Prostate gland (tissue), 2 donors: ENCODE data around the gene NUBP2. TPM values are rescaled to one million over a fixed set of nuclear protein-coding genes. Genes with fewer than 3 reads are reported as not detected.

Experiments
- DNase-seq: peaks from one replicate; pipeline ENCODE4 v3.0.0-alpha.2; 2019; ENCODE audit warnings: low spot score
- H3K27ac ChIP-seq, 2 donors: fragments of 200-600 bp; sonication (generic); 2 replicates each; pipeline ENCODE4 v1.5.1; 2017 to 2019
- H3K27me3 ChIP-seq: fragments of 200-600 bp; sonication (generic); replicated peaks from 2 replicates; pipeline ENCODE4 v1.5.1; 2019; ENCODE audit not compliant: insufficient read depth
- H3K36me3 ChIP-seq, 2 donors: fragments of 200-600 bp; sonication (generic); 1 replicate in 1 of 2; 2 replicates in 1 of 2; pipeline versions ENCODE4 v1.5.1 to v1.8.1; 2017 to 2019
- H3K4me1 ChIP-seq: fragments of 200-600 bp; sonication (generic); replicated peaks from 2 replicates; pipeline ENCODE4 v1.5.1; 2019
- H3K4me3 ChIP-seq, 2 donors: fragments of 200-600 bp; sonication (generic); 2 replicates each; pipeline ENCODE4 v1.5.1; 2017 to 2019
- H3K9me3 ChIP-seq: fragments of 200-600 bp; sonication (generic); 2 replicates; pipeline ENCODE4 v1.5.1; 2017
- CTCF ChIP-seq, 4 experiments: fragments of 200-600 bp in 2 of 4; fragments of 450-650 bp in 2 of 4; sonication (generic) in 2 of 4; IDR thresholded peaks; 1 replicate in 3 of 4; 2 replicates in 1 of 4; pipeline ENCODE4 v1.5.1; 2016 to 2019; ENCODE audit warnings: antibody characterized with exemption in 4 of 4, mild to moderate bottlenecking in 2 of 4, moderate library complexity in 2 of 4
- POLR2A ChIP-seq: fragments of 450-650 bp; IDR thresholded peaks from one replicate; pipeline ENCODE4 v1.6.1; 2016; ENCODE audit warnings: antibody characterized with exemption, mild to moderate bottlenecking
- POLR2AphosphoS5 ChIP-seq: sonication (generic); formaldehyde crosslinking; IDR thresholded peaks from one replicate; pipeline ENCODE4 v1.6.1; 2017; ENCODE audit warnings: antibody characterized with exemption
- WGBS: methylation state at CpG from one replicate; pipeline ENCODE4 v1.1.5; 2018; 5-methylcytosine and 5-hydroxymethylcytosine counted together
- intact Hi-C: fragments of 100-400 bp; cut with DNase I; formaldehyde crosslinking; loops from one replicate; pipeline ENCODE4 v1.14.2; 2022
- total RNA-seq, 2 donors: library from RNA; depleted of rRNA; stranded (reverse); fragments of >200 nt; gene quantifications; one replicate each; pipeline ENCODE4 v1.1.0, GENCODE V29; 2016

Gene NUBP2
- total RNA-seq, 2 donors from 2014 or later = 98.4 to 233 TPM

- DNase-seq = no peak
- 83% methylated on average over 10 of the region's 10 CpGs for WGBS
- H3K27ac ChIP-seq = no peak overlapping the region
- H3K9me3 ChIP-seq = no peaks in the 10 kb centered on the region
- no peaks in the 10 kb centered on the region for H3K4me1 ChIP-seq
- TF ChIP-seq POLR2AphosphoS5 = no peak
- TF ChIP-seq POLR2A = no peak
- no peak for TF ChIP-seq CTCF (IDR thresholded peaks at IDR 0.05)
- no peak overlapping the region for H3K4me3 ChIP-seq
- H3K36me3 ChIP-seq = no peaks in the 10 kb centered on the region
- intact Hi-C loops = no loop called here
- H3K27me3 ChIP-seq = no peaks in the 10 kb centered on the region
These were observed 24.9 kb downstream of the NUBP2 start for GRCh38 chr16:1807626-1808025.

DNA sequence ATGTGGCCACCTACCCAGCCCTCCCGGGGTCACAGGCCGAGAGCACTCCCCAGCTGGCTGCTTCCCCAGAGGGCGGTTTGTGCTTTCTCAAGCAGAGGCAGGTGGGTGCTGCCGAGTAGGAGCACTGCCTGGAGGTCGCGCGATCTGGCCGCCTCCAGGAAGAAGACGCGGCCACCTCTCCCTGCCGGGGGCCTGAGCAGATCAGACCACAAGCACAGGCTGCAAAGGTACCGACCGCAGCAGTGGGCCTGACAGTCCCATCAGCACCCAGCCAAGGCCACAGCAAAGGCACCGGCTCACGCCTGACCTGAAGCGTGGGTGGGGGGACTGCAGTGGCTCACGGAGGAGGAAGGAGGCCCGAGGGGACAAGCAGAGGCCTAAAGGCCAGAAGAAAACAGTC is 25.9 kb downstream of the NUBP2 start:
- Histone ChIP-seq H3K36me3 (no peaks in the 10 kb centered on the region), H3K4me1 (no peaks in the 10 kb centered on the region), H3K4me3 (no peak overlapping the region), H3K27me3 (no peaks in the 10 kb centered on the region), H3K27ac (no peak overlapping the region), H3K9me3 (no peaks in the 10 kb centered on the region)
- DNase-seq = no peak
- intact Hi-C loops = no loop called here
- TF ChIP-seq CTCF (IDR thresholded peaks at IDR 0.05) (no peak), POLR2AphosphoS5 (no peak), POLR2A (no peak)
- 79% methylated on average over 18 of the region's 18 CpGs for WGBS

DNA sequence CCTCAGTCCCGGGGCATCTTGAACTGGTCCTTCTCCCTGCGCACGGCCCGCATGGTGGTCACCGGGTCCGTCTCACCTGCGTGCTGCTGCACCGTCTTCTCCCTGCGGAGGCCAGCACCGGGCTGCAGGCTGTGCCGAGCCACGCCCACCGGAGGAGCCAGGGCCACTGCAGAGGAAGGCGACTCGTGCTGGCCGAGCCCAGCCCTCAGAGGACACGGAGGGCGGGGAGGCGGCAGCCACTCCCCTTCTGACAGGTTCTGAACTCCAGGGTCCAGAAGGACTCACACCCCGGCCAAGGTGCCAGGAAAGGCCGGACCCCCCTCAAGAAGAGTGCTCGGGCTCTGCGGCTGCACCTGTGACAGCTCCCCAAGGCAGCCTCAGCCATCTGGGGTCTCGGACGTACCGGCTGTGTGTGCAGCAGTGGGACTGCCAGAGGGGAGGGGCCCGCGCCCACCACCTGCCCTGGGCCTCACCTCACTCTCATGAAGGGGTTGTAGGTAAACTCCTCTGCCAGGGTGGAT is 26.6 kb downstream of the NUBP2 start:
- no peak for DNase-seq
- intact Hi-C loops = no loop called here
- WGBS = 63% methylated on average over 25 of the region's 28 CpGs

GRCh38 chr16:1810106-1810505 is 27.3 kb downstream of the NUBP2 start:
- no peak overlapping the region for H3K27ac ChIP-seq
- H3K4me1 ChIP-seq = no peaks in the 10 kb centered on the region
- intact Hi-C loops = no loop called here
- H3K36me3 ChIP-seq = no peaks in the 10 kb centered on the region
- H3K4me3 ChIP-seq = no peak overlapping the region
- WGBS = 98% methylated on average over 16 of the region's 16 CpGs
- DNase-seq = no peak
- TF ChIP-seq POLR2A (no peak), CTCF (IDR thresholded peaks at IDR 0.05) (no peak), POLR2AphosphoS5 (no peak)
- H3K9me3 ChIP-seq = no peaks in the 10 kb centered on the region
- H3K27me3 ChIP-seq = no peaks in the 10 kb centered on the region

More for the DNA sequence above, 26.6 kb downstream of the NUBP2 start:
- TF ChIP-seq POLR2AphosphoS5 (no peak), POLR2A (no peak), CTCF (IDR thresholded peaks at IDR 0.05) (no peak)
- Histone ChIP-seq H3K36me3 (no peaks in the 10 kb centered on the region), H3K4me1 (no peaks in the 10 kb centered on the region), H3K4me3 (no peak overlapping the region), H3K9me3 (no peaks in the 10 kb centered on the region), H3K27me3 (no peaks in the 10 kb centered on the region), H3K27ac (no peak overlapping the region)

DNA sequence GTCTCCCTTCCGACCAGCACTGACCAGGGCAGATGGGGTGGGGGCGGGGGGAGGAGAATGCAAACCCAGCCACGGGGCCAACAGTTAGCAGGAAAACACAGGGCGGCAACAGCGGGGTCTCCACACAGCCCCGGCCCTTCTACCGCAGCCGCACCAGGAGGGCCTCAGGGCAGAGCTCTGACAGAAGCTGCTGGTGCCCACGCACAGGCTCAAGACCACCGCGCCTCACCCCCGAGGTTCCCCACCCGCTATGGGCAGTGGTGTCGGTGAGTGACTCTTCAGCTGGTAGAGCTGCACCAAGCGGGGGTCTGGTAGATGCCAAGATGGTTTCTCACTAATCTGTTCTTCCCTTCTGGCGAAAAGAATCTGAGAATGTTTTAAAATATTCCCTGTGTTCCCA is 27.8 kb downstream of the NUBP2 start:
- Histone ChIP-seq H3K4me3 (no peak overlapping the region), H3K9me3 (no peaks in the 10 kb centered on the region), H3K4me1 (no peaks in the 10 kb centered on the region), H3K36me3 (no peaks in the 10 kb centered on the region), H3K27me3 (no peaks in the 10 kb centered on the region), H3K27ac (no peak overlapping the region)
- TF ChIP-seq POLR2A (no peak), CTCF (IDR thresholded peaks at IDR 0.05) (no peak), POLR2AphosphoS5 (no peak)
- DNase-seq = no peak
- intact Hi-C loops = no loop called here
- WGBS = 90% methylated on average over 16 of the region's 16 CpGs
